GM21825 (cell line): ENCODE data around the gene RIOX2.
A peak's percentile ranks its signal among the peaks of the same experiment; 100 is the strongest.
"Not testable (repeated sequence)": the region's sequence is repeated elsewhere in the genome, so short reads cannot be mapped to it uniquely, and the experiment has no call there.

ENCODE experiments used
- ATAC-seq: cut with Tn5 transposase; IDR thresholded peaks from one replicate; pipeline ENCODE4 v1.9.1; 2021; ENCODE audit warnings: mild to moderate bottlenecking, moderate library complexity; ENCODE audit not compliant: unreplicated experiment

RIOX2 gene

DNA sequence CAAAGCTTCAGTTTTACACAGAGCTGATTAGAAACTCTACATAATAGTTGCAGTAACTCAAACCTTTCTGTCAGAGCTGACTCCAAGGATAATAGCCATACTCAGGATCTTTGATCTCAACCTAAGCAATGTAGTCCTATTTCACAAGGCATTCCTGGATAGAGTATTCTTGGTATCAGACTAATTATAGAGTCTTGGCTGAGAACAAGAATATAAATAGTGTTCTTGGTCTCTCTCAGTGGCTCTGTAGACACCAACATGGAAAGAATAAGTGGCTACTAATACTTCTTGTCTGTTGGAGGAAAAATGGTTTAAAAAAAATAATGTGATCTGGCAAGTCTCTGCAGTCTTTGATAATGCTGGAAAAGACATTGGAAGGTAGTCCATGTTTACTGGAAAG, 55.7 kb downstream of the RIOX2 start:
- ATAC-seq = no peak

DNA sequence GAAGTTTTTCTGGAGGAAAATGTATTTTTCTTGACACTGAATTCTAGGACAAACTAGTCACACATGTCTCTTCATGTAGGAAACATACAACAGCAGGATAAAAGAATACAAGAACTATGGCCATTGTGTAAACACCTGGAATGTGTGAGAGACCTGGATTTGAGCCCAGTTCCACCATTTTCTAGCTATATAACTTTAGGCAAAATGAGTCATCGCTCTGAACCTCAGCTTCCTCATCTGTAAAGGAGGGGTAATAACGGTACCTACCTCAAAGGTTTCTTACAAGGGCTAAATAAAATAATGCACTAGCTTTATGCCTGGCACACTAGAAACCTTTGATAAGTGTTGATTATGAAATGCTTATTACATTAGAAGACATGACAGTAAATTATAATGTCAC, 57.8 kb downstream of the RIOX2 start:
- no peak for ATAC-seq

DNA sequence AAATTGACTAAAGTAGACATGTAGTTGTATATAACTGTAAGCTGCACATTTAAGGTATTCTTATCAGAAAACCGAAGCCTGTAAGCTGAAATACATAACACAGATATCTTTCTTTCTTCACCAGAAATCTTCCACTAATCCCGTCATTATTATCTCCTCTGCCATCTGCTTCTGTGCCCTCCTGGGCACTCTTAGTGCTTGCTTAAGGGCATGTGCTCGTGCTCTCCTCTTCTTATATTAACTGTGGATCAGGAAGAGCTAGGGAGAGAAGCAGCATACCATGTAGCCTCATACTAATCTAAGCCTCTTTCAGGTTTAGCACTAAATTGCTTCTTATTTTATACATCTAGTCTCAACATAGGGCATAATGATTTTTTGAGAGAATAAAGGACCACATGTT, 60.8 kb downstream of the RIOX2 start:
- no peak for ATAC-seq

DNA sequence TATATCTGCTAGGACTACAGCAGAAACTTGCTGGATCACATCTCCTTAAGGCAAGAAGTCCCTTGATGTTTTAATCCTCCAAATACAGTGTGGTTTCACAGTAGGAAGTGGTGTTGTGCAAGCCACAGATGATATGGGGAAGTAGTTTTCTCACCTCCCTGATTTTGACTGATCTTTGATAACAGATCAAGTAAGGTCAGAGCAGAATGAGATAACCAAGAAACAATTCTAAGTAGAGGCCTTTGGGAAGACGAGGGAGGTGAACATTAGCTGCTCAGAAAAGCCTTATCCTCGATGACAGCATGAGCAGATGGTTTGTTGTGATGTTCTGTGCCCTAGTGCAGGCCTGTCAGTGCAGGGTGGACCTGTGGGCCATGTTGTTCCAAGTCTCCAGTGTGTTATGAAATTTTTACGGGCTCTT, 61.3 kb downstream of the RIOX2 start:
- no peak for ATAC-seq

DNA sequence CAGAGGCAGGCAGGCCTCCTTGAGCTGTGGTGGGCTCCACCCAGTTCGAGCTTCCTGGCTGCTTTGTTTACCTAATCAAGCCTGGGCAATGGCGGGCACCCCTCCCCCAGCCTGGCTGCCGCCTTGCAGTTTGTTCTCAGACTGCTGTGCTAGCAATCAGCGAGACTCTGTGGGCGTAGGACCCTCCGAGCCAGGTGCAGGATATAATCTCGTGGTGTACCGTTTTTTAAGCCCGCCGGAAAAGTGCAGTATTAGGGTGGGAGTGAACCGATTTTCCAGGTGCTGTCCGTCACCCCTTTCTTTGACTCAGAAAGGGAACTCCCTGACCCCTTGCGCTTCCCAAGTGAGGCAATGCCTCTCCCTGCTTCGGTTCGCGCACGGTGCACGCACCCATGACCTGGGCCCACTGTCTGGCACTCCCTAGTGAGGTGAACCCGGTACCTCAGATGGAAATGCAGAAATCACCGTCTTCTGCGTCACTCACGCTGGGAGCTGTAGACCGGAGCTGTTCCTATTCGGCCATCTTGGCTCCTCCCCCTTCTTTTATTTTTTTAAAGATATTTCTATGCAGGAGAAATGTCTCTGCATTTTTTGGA, 61.9 kb downstream of the RIOX2 start:
- ATAC-seq = not testable (repeated sequence)

DNA sequence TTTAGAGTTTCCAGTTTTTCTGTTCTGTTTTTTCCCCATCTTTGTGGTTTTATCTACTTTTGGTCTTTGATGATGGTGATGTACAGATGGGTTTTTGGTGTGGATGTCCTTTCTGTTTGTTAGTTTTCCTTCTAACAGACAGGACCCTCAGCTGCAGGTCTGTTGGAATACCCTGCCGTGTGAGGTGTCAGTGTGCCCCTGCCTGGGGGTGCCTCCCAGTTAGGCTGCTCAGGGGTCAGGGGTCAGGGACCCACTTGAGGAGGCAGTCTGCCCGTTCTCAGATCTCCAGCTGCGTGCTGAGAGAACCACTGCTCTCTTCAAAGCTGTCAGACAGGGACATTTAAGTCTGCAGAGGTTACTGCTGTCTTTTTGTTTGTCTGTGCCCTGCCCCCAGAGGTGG, 62.4 kb downstream of the RIOX2 start:
- not testable (repeated sequence) for ATAC-seq

DNA sequence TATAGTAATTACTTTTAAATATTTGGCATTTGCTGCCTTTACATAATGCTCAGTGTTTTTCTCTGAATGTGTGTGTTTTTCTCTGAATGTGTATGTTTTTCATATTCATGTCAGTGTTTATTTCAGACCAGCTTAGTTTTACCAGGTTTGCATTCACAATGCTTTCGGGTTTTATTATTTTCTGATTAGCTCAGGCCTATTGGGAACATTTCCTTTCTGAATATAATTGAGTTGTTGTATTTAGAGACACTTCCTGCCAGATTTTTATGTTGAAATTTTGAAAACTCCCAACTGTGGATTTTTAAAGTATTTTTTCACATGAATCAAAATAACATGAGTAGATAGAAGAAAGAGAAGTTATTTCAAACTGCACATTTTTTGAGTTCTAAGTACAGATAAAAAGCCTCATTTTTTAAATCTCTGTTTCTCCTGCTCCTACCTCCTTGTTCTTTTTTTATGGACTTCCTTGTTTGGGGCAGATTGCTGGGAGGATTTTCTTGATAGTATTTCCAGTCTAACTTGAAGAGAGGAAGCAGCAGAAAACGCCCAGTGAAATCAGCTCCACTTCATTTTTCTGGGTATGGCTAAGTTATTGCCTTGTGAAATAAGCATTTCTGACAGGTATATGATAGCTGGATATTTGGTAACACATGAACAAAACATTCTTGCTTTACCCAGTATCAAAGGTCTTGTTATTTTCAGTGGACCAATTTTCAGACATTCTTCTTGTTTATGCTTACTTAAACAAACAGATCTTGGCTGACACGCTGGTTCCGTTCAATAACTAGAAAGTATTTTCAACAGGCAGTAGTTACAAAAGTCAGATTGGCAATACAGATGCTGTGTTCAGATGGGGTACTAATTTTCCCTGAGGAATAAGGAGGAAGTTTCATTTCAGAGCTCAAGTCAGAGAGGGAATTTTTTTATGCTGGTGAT, 70.7 kb downstream of the RIOX2 start:
- ATAC-seq = no peak

DNA sequence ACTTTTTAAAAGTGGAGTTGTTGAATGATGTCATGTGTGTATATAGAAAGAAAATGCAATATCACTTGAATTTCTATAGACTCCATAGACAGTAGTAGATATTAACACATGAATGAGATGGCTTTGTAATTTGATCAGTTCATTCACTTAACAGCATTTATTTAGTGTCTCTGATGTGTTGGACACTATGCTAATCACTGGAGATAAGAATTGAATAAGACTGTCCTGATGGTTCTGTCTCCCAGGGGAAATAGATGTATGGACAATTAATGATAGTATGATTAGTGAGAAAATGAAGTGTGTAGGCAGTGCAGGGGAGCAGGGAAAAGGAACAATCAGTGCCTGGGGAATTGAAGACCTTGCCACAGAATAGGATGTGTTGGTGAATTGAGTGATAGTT, 72.9 kb downstream of the RIOX2 start:
- ATAC-seq = no peak

DNA sequence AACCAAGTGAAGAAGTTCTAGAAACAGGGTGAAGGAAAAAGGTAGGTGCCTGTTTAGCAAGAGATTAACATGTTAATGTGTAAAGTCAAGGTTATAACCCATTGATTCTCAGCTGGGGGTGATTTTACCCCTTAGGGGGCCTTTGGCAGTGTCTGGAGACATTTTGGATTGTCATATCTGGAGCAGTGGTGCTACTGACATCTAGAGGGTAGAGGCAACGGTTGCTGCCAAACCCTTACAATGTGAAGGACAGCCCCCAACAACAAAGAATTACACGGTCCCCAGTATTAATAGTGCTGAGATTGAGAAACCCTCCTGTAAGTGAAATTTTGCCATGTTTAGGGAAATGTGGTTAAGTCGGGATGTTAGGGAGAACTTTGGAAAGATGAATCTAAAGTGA, 75.7 kb downstream of the RIOX2 start:
- no peak for ATAC-seq

DNA sequence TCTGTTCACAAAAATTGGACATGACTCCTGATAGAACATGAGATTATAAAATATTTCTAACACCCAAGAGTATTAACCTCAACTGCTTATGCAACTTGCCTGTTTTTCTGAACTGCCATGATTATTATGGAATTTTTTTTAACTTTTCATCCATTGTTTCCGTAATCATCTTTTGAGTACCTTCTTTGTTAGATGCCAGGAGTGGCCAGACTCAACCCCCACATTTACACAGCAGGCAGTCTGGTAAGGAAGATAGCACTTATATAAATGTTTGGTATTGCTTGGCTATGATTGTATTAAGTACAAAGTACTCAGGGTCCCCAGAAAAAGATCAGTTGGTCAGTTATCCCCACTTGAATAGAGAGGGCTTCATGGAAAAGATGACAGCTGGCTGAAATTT, 76.1 kb downstream of the RIOX2 start:
- ATAC-seq = no peak

DNA sequence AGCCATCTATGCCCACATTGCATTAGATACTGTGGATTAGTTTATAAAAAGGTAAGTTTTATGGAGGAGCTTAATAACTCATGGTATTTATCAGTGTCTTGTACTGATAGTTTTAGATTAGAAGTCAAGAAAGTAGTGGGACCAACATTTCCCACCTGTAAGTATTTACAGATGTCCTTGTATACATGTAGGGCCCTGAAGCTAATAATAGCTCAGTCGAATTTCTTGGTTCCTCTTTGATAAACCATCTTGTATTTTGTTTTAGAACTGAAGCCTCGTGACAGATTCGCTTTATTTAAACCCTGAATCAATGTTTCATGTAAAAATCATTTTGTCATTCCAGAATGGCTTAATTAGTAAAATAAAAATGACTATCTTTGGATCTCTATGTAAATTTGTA, 77.0 kb downstream of the RIOX2 start:
- ATAC-seq = peak; percentile 75

DNA sequence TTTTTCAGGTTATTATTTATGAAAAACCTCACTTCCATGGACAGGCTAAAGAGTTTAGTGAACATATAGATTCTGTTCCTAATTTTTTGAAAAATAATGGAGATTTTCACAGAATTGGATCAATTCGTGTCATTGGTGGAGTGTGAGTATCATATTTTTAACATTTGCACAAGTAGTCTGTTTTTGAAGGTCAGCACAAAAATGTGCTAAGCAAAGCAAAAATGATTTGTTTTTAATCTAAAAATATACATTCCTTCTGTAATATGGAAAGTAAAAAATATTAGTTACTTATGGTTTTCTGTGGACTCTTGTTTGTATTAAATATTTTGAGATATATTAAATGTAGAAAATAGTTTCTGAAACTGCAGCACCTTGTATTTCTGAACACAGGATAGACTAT, 79.4 kb downstream of the RIOX2 start:
- no peak for ATAC-seq
